Sigmoid colon (tissue), 7 donors: ENCODE results near the gene KMT5C. TPM values are rescaled to one million over a fixed set of nuclear protein-coding genes. Genes with fewer than 3 reads are reported as not detected.
A peak's percentile ranks its signal among the peaks of the same experiment; 100 is the strongest.

Source experiments
- DNase-seq: peaks from one replicate; pipeline ENCODE4 v3.0.0-alpha.2; 2019
- H3K27ac ChIP-seq, 4 donors: fragments of 200-600 bp; sonication (generic); one replicate each; pipeline ENCODE4 v1.5.1; 2016 to 2019; ENCODE audit warnings: mild to moderate bottlenecking in 1 of 4
- H3K27me3 ChIP-seq, 3 donors: fragments of 200-600 bp; sonication (generic); one replicate each; pipeline ENCODE4 v1.5.1; 2019; ENCODE audit warnings: mild to moderate bottlenecking in 1 of 3
- H3K36me3 ChIP-seq, 4 donors: fragments of 200-600 bp; sonication (generic); one replicate each; pipeline ENCODE4 v1.5.1; 2016 to 2019
- H3K4me1 ChIP-seq, 4 donors: fragments of 200-600 bp; sonication (generic); one replicate each; pipeline ENCODE4 v1.5.1; 2017 to 2019
- H3K4me3 ChIP-seq, 4 donors: fragments of 200-600 bp; sonication (generic); one replicate each; pipeline ENCODE4 v1.5.1; 2017 to 2019; ENCODE audit warnings: mild to moderate bottlenecking in 2 of 4, moderate library complexity in 1 of 4
- H3K9me3 ChIP-seq, 4 donors: fragments of 200-600 bp in 3 of 4; sonication (generic) in 3 of 4; one replicate each; pipeline versions ENCODE4 v1.5.1 to v1.6.1; 2013 to 2019
- CTCF ChIP-seq, 4 experiments: fragments of 450-650 bp in 3 of 4; fragments of 200-600 bp in 1 of 4; IDR thresholded peaks; one replicate each; pipeline ENCODE4 v1.5.1; 2016 to 2019; ENCODE audit warnings: antibody characterized with exemption in 4 of 4, mild to moderate bottlenecking in 3 of 4, moderate library complexity in 2 of 4
- EP300 ChIP-seq, 4 donors: sonication (generic); formaldehyde crosslinking; IDR thresholded peaks; one replicate each; pipeline ENCODE4 v1.6.1; 2017; ENCODE audit warnings: antibody characterized with exemption in 4 of 4
- POLR2A ChIP-seq, 2 donors: fragments of 450-650 bp; IDR thresholded peaks; one replicate each; pipeline ENCODE4 v1.6.1; 2016; ENCODE audit warnings: antibody characterized with exemption in 2 of 2, mild to moderate bottlenecking in 2 of 2, moderate library complexity in 2 of 2
- POLR2AphosphoS5 ChIP-seq, 4 donors: sonication (generic); formaldehyde crosslinking; IDR thresholded peaks; one replicate each; pipeline ENCODE4 v1.6.1; 2017; ENCODE audit warnings: antibody characterized with exemption in 4 of 4
- WGBS, 2 donors: extraction: QIAGEN DNeasy Blood & Tissue Kit; methylation state at CpG; one replicate each; pipeline ENCODE4 v1.1.7; 2013; 5-methylcytosine and 5-hydroxymethylcytosine counted together
- intact Hi-C: fragments of 100-400 bp; cut with DNase I; formaldehyde crosslinking; loops from one replicate; pipeline ENCODE4 v1.15.1; 2023
- polyA plus RNA-seq, 3 donors: library from polyadenylated mRNA; stranded (reverse); fragments of 200-250 nt; gene quantifications; one replicate each; pipeline ENCODE4 v1.2.3, GENCODE V29; 2013
- total RNA-seq, 4 donors: library from RNA; depleted of rRNA; stranded (reverse); fragments of >200 nt; gene quantifications; one replicate each; pipeline ENCODE4 v1.1.0, GENCODE V29; 2016
- donor health status: healthy with polysubstance abuse.
- donor health status: Bipolar disorder and iron deficiency.
- donor health status: healthy.

KMT5C gene
- 10 to 100 TPM in 2 of 4 donors, 1 to 10 TPM in 2; 7.5 to 12.7 (median 9.6) TPM for total RNA-seq
- polyA plus RNA-seq: 10 to 100 TPM in 1 of 3 donors, 1 to 10 TPM in 2; 3.0 to 14.8 (median 3.5) TPM

- Histone ChIP-seq H3K4me1 (peaks cover 0 to 29% (median 23%) of the 10 kb centered on the region in 4 donors), H3K27ac (peak within 1 kb of the TSS; percentile 92 to 97 (median 94)), H3K27me3 (peaks cover 0 to 8% (median 0%) of the 10 kb centered on the region in 3 donors), H3K9me3 (no peaks in the 10 kb centered on the region), H3K4me3 (peak within 1 kb of the TSS; percentile 55 to 96 (median 78)), H3K36me3 (peaks cover 0 to 25% (median 14%) of the 10 kb centered on the region in 4 donors)
- 0% methylated on average over 63 of the region's 63 CpGs for WGBS, 2 donors
- DNase-seq: peak; percentile 100
- intact Hi-C loops: loop anchor here (1.0 kb wide), 1 partner anchor 44 kb away; no protein-coding TSS in a partner anchor
- no peak for TF ChIP-seq EP300 (IDR thresholded peaks at IDR 0.05)
- TF ChIP-seq POLR2AphosphoS5 (IDR thresholded peaks at IDR 0.05): peak; percentile 23 to 99 (median 30)
- TF ChIP-seq POLR2A (IDR thresholded peaks at IDR 0.05): peak; percentile 11 to 12
- peak in 3 of 4 experiments; percentile 39 to 63 (median 40) for TF ChIP-seq CTCF (IDR thresholded peaks at IDR 0.05)
Observed at GRCh38 chr19:55339105-55339888, at the start of gene KMT5C. KMT5C (plus strand) TSS chr19:55339876; CDS start chr19:55341937, 2,061 bp downstream.

- no peak for DNase-seq
- H3K4me3 ChIP-seq: no peak overlapping the region
- H3K27me3 ChIP-seq: no peaks in the 10 kb centered on the region
- no peak overlapping the region for H3K27ac ChIP-seq
- TF ChIP-seq EP300 (IDR thresholded peaks at IDR 0.05): no peak
- no peak for TF ChIP-seq CTCF (IDR thresholded peaks at IDR 0.05)
- TF ChIP-seq POLR2AphosphoS5 (IDR thresholded peaks at IDR 0.05): no peak
- no peak for TF ChIP-seq POLR2A (IDR thresholded peaks at IDR 0.05)
- H3K4me1 ChIP-seq: peaks cover 0 to 12% (median 10%) of the 10 kb centered on the region in 4 donors
- intact Hi-C loops: no loop called here
- H3K36me3 ChIP-seq: peaks cover 0 to 51% (median 0%) of the 10 kb centered on the region in 4 donors
- WGBS, 2 donors: 54 to 80% methylated on average over 10 of the region's 10 CpGs
- H3K9me3 ChIP-seq: no peaks in the 10 kb centered on the region
Observed at GRCh38 chr19:55297267-55297666, 42.4 kb upstream of the KMT5C start.

- no peaks in the 10 kb centered on the region for H3K9me3 ChIP-seq
- H3K4me3 ChIP-seq: no peak overlapping the region
- no peak for DNase-seq
- H3K27ac ChIP-seq: no peak overlapping the region
- WGBS, 2 donors: 90 to 91% methylated on average over 10 of the region's 10 CpGs
- intact Hi-C loops: loop anchor here (5.0 kb wide), 1 partner anchor 42 kb away; no protein-coding TSS in a partner anchor
- H3K36me3 ChIP-seq: peaks cover 4 to 56% (median 5%) of the 10 kb centered on the region in 4 donors
- H3K27me3 ChIP-seq: no peaks in the 10 kb centered on the region
- TF ChIP-seq POLR2A (IDR thresholded peaks at IDR 0.05) (no peak), EP300 (IDR thresholded peaks at IDR 0.05) (no peak), POLR2AphosphoS5 (IDR thresholded peaks at IDR 0.05) (no peak), CTCF (IDR thresholded peaks at IDR 0.05) (no peak)
- peaks cover 0 to 13% (median 10%) of the 10 kb centered on the region in 4 donors for H3K4me1 ChIP-seq
Observed at GRCh38 chr19:55299991-55300390, 39.7 kb upstream of the KMT5C start.

GRCh38 chr19:55300886-55301458, 38.7 kb upstream of the KMT5C start:
- Histone ChIP-seq H3K27ac (no peak overlapping the region), H3K9me3 (no peaks in the 10 kb centered on the region), H3K27me3 (no peaks in the 10 kb centered on the region), H3K4me3 (peak overlapping the region in 1 of 4 donors; percentile 38), H3K36me3 (peaks cover 4 to 53% (median 7%) of the 10 kb centered on the region in 4 donors), H3K4me1 (peaks cover 0 to 13% (median 10%) of the 10 kb centered on the region in 4 donors)
- TF ChIP-seq CTCF (IDR thresholded peaks at IDR 0.05) (no peak), EP300 (IDR thresholded peaks at IDR 0.05) (no peak), POLR2A (IDR thresholded peaks at IDR 0.05) (no peak), POLR2AphosphoS5 (IDR thresholded peaks at IDR 0.05) (no peak)
- no peak for DNase-seq
- intact Hi-C loops: loop anchor here (5.0 kb wide), 1 partner anchor 41 kb away; no protein-coding TSS in a partner anchor
- WGBS, 2 donors: 68 to 84% methylated on average over 15 of the region's 15 CpGs
